Measurements from ENCODE around the gene MAPK8IP3. TPM values are rescaled to one million over a fixed set of nuclear protein-coding genes. Genes with fewer than 3 reads are reported as not detected.
"Not testable (repeated sequence)": the region's sequence is repeated elsewhere in the genome, so short reads cannot be mapped to it uniquely, and the experiment has no call there.

MAPK8IP3 gene
- total RNA-seq, 1 donor from 2014 or later: 147 TPM

DNA sequence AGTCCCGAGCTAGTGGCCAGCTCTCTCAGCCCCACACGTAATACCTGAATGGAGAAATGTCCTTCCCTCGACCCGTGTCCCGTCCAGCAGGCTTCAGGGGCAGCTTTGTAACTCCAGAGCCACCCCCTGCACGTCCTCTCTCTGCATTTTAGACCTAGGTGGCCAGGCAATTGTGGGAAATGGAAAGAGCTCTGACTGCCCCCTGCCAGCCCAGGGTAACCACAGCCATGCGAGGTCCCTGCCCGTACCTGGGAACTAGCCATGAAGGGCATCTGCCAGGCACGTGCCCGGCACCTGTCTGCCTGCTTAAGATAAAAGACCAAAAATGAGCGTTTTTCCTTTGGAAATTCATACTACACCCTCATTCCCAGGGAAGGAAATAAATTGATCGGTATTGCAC is 9.2 kb downstream of the MAPK8IP3 start:
- no peaks in the 10 kb centered on the region for H3K36me3 Mint-ChIP-seq (ENCODE audit: low read depth, unreplicated experiment)
- H3K27ac Mint-ChIP-seq (ENCODE audit: unreplicated experiment): no peak overlapping the region
- H3K4me3 Mint-ChIP-seq (ENCODE audit: unreplicated experiment): no peak overlapping the region
- H3K4me1 Mint-ChIP-seq (ENCODE audit: unreplicated experiment): peaks cover 22% of the 10 kb centered on the region
- no peaks in the 10 kb centered on the region for H3K9me3 Mint-ChIP-seq (ENCODE audit: unreplicated experiment)
- peaks cover 1% of the 10 kb centered on the region for H3K27me3 Mint-ChIP-seq (ENCODE audit: unreplicated experiment)
- TF ChIP-seq, protein P1, sequence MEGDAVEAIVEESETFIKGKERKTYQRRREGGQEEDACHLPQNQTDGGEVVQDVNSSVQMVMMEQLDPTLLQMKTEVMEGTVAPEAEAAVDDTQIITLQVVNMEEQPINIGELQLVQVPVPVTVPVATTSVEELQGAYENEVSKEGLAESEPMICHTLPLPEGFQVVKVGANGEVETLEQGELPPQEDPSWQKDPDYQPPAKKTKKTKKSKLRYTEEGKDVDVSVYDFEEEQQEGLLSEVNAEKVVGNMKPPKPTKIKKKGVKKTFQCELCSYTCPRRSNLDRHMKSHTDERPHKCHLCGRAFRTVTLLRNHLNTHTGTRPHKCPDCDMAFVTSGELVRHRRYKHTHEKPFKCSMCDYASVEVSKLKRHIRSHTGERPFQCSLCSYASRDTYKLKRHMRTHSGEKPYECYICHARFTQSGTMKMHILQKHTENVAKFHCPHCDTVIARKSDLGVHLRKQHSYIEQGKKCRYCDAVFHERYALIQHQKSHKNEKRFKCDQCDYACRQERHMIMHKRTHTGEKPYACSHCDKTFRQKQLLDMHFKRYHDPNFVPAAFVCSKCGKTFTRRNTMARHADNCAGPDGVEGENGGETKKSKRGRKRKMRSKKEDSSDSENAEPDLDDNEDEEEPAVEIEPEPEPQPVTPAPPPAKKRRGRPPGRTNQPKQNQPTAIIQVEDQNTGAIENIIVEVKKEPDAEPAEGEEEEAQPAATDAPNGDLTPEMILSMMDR (IDR thresholded peaks at IDR 0.05; ENCODE audit: unreplicated experiment): no peak
- DNase-seq (ENCODE audit: low spot score): no peak

DNA sequence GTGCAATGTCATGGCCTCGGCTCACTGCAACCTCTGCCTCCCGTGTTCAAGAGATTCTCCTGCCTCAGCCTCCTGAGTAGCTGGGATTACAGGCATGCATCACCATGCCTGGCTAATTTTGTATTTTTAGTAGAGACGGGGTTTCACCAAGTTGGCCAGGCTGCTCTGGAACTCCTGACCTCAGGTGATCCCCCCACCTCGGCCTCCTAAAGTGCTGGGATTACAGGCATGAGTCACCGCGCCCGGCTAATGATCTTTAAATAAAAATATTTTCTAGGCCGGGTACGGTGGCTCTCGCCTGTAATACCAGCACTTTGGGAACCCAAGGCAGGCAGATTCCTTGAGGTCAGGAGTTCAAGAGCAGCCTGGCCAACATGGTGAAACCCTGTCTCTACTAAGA is 12.2 kb downstream of the MAPK8IP3 start:
- peaks cover 18% of the 10 kb centered on the region for H3K4me1 Mint-ChIP-seq (ENCODE audit: unreplicated experiment)

DNA sequence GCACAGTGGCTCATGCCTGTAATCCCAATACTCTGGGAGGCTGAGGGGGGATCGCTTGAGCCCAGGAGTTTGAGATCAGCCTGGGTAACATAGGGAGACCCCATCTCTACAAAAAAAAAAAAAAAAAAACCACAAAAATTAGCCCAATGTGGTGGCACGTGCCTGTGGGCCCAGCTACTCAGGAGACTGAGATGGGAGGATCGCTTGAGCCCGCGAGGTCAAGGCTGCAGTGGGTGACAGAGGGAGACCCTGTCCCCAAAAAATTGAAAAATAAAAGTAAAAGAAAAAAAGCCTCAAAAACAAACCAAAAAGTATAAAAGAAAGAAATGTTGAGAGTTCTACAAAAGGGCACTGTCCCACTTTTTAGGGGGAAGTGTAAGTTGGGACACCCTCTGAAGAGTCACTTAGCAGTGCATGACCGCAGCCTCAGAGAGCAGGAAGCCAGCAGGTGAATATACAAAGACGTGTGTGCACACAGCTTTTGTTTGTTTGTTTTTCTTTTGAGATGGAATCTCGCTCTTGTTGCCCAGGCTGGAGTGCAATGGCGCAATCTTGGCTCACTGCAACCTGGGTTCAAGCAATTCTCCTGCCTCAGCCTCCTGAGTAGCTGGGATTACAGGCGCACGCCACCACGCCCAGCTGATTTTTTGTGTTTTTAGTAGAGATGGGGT is 13.7 kb downstream of the MAPK8IP3 start:
- H3K9me3 Mint-ChIP-seq (ENCODE audit: unreplicated experiment); H3K27ac Mint-ChIP-seq (ENCODE audit: unreplicated experiment); H3K4me3 Mint-ChIP-seq (ENCODE audit: unreplicated experiment); H3K36me3 Mint-ChIP-seq (ENCODE audit: low read depth, unreplicated experiment); H3K4me1 Mint-ChIP-seq (ENCODE audit: unreplicated experiment); H3K27me3 Mint-ChIP-seq (ENCODE audit: unreplicated experiment); DNase-seq (ENCODE audit: low spot score): not testable (repeated sequence)

More for the DNA sequence above, 12.2 kb downstream of the MAPK8IP3 start:
- not testable (repeated sequence) for H3K9me3 Mint-ChIP-seq (ENCODE audit: unreplicated experiment); H3K36me3 Mint-ChIP-seq (ENCODE audit: low read depth, unreplicated experiment); H3K27me3 Mint-ChIP-seq (ENCODE audit: unreplicated experiment); H3K4me3 Mint-ChIP-seq (ENCODE audit: unreplicated experiment); H3K27ac Mint-ChIP-seq (ENCODE audit: unreplicated experiment); DNase-seq (ENCODE audit: low spot score)

DNA sequence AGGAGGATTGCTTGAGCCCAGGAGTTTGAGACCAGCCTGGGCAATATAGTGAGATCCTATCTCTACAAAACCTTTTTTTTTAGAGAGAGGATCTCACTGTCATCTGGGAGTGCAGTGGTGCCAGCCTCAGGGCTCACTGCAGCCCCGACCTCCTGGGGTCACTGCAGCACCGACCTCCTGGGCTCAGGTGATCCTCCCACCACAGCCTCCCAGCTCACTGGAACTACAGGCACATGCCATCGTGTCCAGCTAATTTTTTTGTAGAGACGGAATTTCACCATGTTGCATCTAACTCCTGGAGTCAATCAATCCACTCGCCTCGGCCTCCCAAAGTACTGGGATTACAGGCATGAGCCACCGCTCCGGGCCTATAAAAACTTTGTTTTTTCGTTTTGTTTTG is 15.4 kb downstream of the MAPK8IP3 start:
- DNase-seq (ENCODE audit: low spot score): no peak
- Mint-ChIP-seq H3K27me3 (ENCODE audit: unreplicated experiment) (peaks cover 2% of the 10 kb centered on the region), H3K9me3 (ENCODE audit: unreplicated experiment) (no peaks in the 10 kb centered on the region), H3K36me3 (ENCODE audit: low read depth, unreplicated experiment) (peaks cover 3% of the 10 kb centered on the region), H3K4me3 (ENCODE audit: unreplicated experiment) (no peak overlapping the region), H3K4me1 (ENCODE audit: unreplicated experiment) (peaks cover 5% of the 10 kb centered on the region), H3K27ac (ENCODE audit: unreplicated experiment) (no peak overlapping the region)
- TF ChIP-seq, protein P1 (IDR thresholded peaks at IDR 0.05; ENCODE audit: unreplicated experiment): no peak

DNA sequence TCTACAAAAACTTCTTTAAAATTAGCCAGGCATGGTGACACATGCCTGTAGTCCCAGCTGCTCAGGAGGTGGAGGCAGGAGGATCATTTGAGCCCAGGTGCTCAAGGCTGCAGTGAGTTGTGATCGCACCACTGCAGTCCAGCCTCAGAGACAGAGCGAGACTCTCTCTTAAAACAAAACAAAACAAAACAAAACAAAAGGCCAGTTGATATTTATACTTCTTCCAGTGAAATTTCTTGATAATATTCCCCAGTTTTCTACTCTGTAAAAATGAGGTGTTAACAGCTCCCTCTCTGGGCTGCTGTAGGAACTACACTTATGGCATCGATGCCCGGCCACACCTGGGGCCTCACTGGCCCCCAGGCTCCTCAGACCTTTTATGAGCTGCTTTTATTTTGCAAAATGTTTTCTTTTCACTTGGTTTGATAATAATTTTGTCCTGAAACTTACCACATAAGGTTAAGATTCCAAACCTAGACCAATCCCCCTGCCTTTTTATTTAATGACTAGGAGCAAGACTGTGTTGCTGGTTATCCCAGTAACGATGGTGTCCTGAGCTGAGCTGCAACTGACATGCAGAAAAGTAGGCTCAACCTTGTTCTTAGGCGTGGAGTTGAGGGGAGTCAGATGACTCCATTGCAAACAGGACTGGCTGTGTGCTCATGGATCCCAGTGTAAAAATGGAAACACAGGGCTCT is 17.6 kb downstream of the MAPK8IP3 start:
- peaks cover 2% of the 10 kb centered on the region for H3K27me3 Mint-ChIP-seq (ENCODE audit: unreplicated experiment)
- H3K4me3 Mint-ChIP-seq (ENCODE audit: unreplicated experiment): no peak overlapping the region
- peaks cover 18% of the 10 kb centered on the region for H3K36me3 Mint-ChIP-seq (ENCODE audit: low read depth, unreplicated experiment)
- TF ChIP-seq, protein P1 (IDR thresholded peaks at IDR 0.05; ENCODE audit: unreplicated experiment): peak; percentile 82
- no peak overlapping the region for H3K27ac Mint-ChIP-seq (ENCODE audit: unreplicated experiment)
- peak; percentile 60 for DNase-seq (ENCODE audit: low spot score)
- no peaks in the 10 kb centered on the region for H3K9me3 Mint-ChIP-seq (ENCODE audit: unreplicated experiment)
- H3K4me1 Mint-ChIP-seq (ENCODE audit: unreplicated experiment): peaks cover 5% of the 10 kb centered on the region

DNA sequence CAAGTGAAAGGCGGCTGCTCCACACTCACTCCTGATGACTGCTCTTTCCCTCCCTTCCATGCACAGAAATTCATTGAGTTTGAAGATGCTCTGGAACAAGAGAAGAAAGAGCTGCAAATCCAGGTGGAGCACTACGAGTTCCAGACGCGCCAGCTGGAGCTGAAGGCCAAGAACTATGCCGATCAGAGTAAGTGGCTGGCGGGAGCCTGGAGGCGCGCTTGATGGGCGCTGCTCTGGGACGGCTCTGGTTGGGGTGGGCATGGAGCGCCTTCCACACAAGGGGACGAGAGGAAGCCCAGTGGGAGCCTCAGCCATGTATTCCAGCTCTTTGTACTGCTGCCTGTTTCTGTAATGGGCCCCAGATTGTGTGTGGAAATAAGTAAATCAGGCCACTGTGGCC is 18.5 kb downstream of the MAPK8IP3 start:
- H3K4me1 Mint-ChIP-seq (ENCODE audit: unreplicated experiment): peaks cover 5% of the 10 kb centered on the region
- DNase-seq (ENCODE audit: low spot score): no peak
- TF ChIP-seq, protein P1 (IDR thresholded peaks at IDR 0.05; ENCODE audit: unreplicated experiment): no peak
- peaks cover 25% of the 10 kb centered on the region for H3K36me3 Mint-ChIP-seq (ENCODE audit: low read depth, unreplicated experiment)
- peaks cover 2% of the 10 kb centered on the region for H3K27me3 Mint-ChIP-seq (ENCODE audit: unreplicated experiment)
- H3K9me3 Mint-ChIP-seq (ENCODE audit: unreplicated experiment): no peaks in the 10 kb centered on the region
- H3K4me3 Mint-ChIP-seq (ENCODE audit: unreplicated experiment): no peak overlapping the region
- H3K27ac Mint-ChIP-seq (ENCODE audit: unreplicated experiment): no peak overlapping the region

Data from endothelial cell (in vitro differentiated cells).